Measurements from ENCODE around the gene SEC16B.

Gene SEC16B

DNA sequence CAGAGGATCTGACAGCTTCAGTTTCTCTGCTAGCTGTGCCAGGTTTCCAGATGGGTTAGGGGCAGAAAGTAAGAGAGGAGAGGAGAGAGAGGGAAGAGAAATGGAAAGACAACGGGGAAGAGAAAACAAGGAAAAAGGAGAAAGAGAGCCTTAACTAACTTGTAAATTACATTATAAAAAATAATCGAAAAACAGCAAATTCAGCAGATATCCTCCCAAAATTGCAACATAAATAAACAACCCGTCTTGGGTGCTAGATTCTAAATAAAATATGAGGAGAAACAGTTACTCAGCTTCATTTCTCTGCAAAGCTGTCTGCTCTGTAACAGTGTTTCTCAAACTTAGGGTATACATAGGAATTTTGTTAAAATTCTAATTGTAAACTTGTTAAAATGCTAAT is 29.2 kb downstream of the SEC16B start:
- TF ChIP-seq GATA3 (IDR thresholded peaks at IDR 0.05; ENCODE audit: low read depth, low read length) (no peak), GATA2 (IDR thresholded peaks at IDR 0.05; ENCODE audit: low read depth, low read length) (no peak)

DNA sequence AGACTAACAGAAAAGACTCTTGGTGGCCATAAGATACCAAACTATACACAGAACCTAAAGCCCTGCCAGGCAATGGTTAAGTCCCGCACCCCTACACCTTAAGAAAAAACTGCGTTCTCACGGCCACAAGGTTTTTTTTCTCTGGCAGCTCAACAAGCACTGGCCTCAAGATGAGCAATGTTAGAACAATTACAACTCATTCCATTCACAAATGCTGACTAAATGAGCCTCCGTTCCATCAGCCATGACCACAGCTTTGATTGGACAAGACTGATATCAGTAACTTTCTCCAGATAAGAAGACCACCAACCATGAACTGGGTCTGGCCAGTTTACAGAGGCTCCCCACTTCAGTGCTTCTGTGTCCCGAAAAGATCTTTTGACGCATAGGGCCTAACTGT is 31.9 kb downstream of the SEC16B start:
- TF ChIP-seq GATA2 (IDR thresholded peaks at IDR 0.05; ENCODE audit: low read depth, low read length) (no peak), GATA3 (IDR thresholded peaks at IDR 0.05; ENCODE audit: low read depth, low read length) (no peak)

DNA sequence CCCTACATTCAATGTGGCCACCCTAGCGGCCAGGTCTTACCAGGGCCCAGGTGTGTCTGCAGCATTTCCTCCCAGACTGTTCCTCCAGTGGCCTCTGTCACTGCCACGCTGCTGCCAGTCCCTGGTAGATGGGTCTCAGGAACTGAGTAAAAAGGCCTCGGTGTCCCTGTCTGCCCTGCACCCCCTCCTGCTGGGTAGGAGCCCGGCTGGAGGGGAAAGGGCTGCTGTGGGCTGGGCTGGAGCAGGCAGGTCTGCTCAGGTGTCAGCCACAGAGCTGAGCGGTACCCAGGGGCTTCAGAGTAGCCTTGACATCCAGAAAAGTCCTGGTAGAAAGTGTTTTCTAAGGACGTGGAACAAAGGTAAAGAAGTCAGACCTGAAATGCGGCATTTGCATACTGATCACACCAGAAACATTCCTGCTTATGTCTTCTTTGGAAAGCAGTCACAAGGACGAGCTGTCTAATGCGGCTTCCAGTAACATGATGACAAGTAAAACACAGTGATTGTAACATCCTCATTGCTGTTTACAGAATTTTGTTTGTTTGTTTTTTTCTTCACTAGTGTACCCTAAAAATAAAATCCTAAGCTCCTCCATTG is 32.6 kb downstream of the SEC16B start:
- no peak for TF ChIP-seq GATA2 (IDR thresholded peaks at IDR 0.05; ENCODE audit: low read depth, low read length)
- TF ChIP-seq GATA3 (IDR thresholded peaks at IDR 0.05; ENCODE audit: low read depth, low read length): no peak

DNA sequence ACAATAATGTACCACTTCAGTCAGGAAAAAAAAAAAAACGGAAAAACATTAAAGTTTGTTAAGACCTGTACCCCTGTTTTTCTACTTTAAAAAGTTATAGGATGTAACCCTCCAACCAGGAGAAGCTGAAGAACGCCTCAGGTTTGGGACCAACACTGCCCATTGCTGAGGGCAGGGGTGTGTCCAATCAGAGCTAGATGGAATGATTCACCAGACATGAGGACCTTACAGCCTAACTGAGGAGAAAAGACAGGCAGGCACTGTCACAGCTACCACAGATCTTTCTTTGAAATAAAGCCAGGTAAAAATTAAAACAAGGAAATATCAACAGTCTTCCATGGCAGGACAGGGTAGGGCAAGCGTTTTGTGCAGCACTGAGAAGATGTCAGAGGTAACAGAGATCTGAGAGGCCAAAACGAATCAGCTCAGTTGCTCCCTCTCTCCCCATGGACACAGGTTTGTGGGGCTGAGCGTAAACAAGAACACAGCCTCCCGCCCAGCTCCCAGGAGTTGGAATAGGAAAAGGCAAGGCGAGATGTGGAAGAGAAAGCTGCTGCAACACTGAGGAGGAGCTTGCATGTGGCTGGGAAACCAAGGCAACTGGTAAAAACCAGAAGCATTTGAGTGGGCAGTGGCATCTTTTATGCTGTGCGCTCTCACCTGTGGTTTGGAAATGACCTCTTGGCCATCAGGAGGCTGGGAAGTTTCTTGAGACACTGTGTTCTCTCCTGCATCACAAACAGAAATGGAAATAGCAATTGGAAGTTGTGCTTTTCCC is 34.0 kb downstream of the SEC16B start:
- TF ChIP-seq GATA3 (IDR thresholded peaks at IDR 0.05; ENCODE audit: low read depth, low read length) (no peak), GATA2 (IDR thresholded peaks at IDR 0.05; ENCODE audit: low read depth, low read length) (no peak)

DNA sequence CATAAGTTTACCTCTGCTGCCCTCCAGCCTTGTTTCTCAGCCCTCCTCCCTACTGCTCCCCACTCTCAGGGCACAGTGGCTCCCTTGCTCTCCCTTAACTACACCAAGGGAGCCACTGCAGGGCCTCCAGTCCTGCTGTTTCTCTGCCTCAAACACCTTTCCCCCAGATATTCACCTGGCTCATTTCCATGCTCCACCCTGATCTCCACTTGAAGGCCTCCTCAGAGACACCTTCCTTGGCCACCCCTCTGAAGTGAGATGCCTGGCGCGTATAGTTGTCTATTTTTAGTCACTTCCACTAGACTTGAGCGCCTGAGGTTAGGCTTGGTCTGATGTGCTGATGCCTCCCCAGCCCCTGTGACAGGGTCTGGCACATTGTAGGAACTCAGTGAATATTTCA is 34.9 kb downstream of the SEC16B start:
- TF ChIP-seq GATA3 (IDR thresholded peaks at IDR 0.05; ENCODE audit: low read depth, low read length) (no peak), GATA2 (IDR thresholded peaks at IDR 0.05; ENCODE audit: low read depth, low read length) (no peak)

DNA sequence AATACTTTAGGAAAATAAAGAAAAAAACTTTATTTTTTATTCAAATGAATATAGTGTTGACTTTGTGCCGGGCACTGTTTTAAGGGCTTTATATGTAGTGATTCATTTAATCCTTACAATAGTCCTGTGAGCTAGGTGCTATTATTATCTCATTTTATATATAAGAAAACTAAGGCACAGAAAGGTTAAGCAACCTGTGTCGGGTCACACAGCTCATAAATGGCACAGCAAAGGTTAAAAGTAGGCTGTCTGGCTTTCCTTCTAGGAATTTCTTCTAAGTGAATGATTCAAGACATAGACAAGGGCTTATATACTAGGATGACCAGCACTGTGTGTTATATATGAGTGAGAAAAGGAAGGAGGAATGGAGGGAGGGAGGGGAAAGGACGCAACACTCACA is 35.4 kb downstream of the SEC16B start:
- no peak for TF ChIP-seq GATA3 (IDR thresholded peaks at IDR 0.05; ENCODE audit: low read depth, low read length)
- no peak for TF ChIP-seq GATA2 (IDR thresholded peaks at IDR 0.05; ENCODE audit: low read depth, low read length)

DNA sequence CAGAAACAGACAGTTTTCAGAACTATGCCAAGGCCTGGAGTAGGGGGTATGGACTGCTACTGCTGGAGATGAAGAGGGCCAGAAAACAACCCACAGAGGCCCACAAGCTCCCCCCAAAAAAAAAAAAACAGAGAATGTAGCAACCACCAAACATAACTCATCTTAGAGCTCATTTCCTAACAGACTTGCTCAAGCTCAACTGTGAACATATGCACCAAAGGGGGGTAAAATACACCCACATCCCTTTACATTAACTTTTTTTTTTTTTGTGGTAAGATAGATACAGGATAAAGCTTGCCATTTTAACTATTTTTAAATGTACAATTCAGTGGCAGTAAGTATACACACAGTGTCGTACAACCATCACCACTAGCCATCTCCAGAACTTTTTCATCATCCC is 36.0 kb downstream of the SEC16B start:
- no peak for TF ChIP-seq GATA2 (IDR thresholded peaks at IDR 0.05; ENCODE audit: low read depth, low read length)
- TF ChIP-seq GATA3 (IDR thresholded peaks at IDR 0.05; ENCODE audit: low read depth, low read length): no peak

DNA sequence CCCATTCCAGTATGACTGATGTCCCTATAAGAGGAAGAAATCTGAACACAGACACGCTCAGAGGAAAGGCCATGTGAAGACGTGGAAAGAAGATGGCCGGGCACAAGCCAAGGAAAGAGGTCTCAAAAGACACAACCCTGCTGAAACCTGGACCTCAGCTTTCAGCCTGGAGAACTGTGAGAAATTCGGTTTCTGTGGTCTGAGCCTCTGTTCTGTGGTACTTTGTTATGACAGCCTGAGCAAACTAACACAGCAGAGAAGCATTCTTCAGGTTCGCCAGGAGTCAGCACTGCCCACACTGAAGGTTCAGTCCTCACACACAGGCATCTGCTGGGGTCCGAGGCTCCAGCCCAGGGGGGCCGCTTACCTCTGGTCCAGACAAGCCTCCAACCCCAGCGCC is 37.7 kb downstream of the SEC16B start:
- TF ChIP-seq GATA3 (IDR thresholded peaks at IDR 0.05; ENCODE audit: low read depth, low read length) (no peak), GATA2 (IDR thresholded peaks at IDR 0.05; ENCODE audit: low read depth, low read length) (no peak)

DNA sequence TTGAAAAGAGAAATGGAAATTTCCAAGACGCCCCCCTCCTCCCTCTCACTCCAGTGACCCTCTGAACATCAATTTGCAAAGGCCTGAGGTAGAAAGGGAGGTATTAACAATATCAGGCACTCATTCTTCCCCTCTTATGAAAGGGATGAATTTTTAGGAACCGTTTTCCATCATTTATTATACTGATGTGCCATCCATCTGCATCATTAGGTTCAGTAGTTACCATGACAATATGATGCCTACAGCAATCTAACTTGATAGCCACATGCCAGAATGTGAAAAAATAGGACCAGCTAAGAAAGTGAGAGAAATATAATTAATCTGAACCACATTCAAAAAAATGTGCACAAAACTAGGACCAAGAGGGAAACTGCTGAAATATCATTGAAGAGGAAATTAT is 40.9 kb downstream of the SEC16B start:
- no peak for TF ChIP-seq GATA3 (IDR thresholded peaks at IDR 0.05; ENCODE audit: low read depth, low read length)
- TF ChIP-seq GATA2 (IDR thresholded peaks at IDR 0.05; ENCODE audit: low read depth, low read length): no peak

DNA sequence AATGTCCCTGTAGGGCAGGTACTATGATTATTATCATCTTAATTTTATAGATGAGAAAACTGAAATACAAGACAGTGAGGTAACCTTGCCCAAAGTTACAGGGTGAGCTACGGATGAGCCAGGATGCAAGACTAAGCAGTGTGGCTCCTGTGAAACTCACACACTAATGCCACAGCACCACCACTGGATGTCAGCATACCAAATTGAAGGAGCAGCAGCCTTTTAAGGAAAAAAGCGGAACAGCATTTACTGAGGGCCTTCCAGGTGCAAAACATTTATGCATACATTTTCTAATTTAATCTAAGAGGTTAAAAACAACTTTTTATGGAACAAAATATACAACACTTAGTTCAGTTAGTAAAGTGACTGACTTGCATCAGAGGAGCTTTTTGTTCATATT is 41.7 kb downstream of the SEC16B start:
- TF ChIP-seq GATA3 (IDR thresholded peaks at IDR 0.05; ENCODE audit: low read depth, low read length) (no peak), GATA2 (IDR thresholded peaks at IDR 0.05; ENCODE audit: low read depth, low read length) (no peak)

DNA sequence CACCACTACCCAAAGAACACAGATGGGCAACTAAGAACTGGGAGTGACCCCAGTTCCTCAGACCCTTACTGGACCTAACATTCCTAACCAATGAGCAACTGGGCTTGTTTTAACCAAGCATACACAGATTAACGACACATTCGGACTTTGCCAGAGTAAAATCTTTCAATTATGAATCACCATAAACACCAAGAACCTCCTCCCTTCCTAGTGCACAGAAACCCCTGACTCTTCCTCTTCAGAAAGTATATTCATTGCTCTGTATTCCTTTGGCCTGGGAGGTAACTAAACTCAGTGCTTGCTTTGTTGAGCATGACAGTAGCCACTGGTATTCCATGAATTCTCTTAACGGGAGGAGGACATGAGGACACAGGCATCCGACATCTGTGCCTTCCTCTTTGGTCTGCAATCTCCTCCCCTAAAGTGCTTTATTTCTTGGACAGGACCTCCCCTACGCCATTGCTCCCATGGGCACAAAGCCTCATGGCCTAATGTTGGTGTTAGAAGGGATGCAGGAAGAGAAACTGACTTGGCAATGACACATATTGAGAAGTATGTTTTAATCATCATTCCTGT is 42.7 kb downstream of the SEC16B start:
- TF ChIP-seq GATA3 (IDR thresholded peaks at IDR 0.05; ENCODE audit: low read depth, low read length) (no peak), GATA2 (IDR thresholded peaks at IDR 0.05; ENCODE audit: low read depth, low read length) (no peak)

DNA sequence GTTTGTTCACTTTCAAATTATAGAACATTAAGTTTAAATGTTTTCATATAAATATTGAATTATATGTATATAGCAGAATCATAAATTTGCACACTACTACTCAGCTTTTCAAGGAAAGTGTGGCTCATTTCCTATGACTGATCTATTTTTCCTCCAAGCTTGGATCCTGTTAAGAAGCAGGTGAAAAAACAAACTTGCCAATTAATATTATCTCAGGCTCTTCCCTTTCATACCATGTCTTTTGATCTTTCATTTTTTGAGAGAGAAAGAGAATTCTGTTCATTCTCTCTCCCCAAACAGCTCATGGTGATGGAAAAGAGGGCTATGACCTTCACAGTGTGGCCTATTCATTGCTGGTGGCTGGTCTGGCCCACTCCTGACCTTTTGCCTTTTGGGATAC is 43.7 kb downstream of the SEC16B start:
- TF ChIP-seq GATA3 (IDR thresholded peaks at IDR 0.05; ENCODE audit: low read depth, low read length) (no peak), GATA2 (IDR thresholded peaks at IDR 0.05; ENCODE audit: low read depth, low read length) (no peak)

DNA sequence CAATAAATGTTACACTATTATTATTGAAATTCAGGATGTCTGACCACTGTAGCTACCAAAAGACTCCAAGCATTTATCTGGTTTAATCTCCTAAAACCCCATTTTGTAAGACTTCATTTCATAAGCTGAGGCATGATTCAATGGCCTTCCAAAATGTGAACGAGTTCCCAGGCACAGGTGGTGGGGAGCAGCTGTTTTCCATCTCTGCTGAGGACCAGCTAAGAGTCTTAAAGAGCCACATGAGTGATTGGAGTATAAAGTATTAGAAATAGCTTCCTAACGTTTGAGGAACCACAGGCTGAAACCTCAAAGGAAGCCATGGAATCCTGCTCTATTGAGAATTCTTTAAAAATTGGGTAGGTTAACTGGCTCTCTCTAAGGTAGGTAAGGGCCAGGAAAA is 44.9 kb downstream of the SEC16B start:
- TF ChIP-seq GATA3 (IDR thresholded peaks at IDR 0.05; ENCODE audit: low read depth, low read length) (no peak), GATA2 (IDR thresholded peaks at IDR 0.05; ENCODE audit: low read depth, low read length) (no peak)

DNA sequence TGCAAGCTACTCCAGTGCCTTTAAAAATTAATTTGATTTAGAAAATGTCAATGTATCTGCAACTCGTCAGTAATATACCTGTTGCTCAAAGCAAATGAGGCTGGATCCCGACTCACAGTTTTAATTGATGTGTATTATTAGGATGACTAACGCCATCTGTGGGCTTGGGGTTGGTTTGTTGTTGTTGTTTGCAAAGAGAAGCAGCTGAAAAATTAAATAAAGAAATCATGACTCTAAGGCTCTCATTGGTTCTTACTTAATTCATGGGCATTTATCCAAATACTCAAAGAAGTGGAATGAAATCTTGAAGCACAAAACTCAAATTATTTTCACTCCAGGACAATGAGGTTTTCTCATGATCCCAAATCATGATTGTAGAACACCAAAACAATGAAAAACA is 46.4 kb downstream of the SEC16B start:
- no peak for TF ChIP-seq GATA3 (IDR thresholded peaks at IDR 0.05; ENCODE audit: low read depth, low read length)
- no peak for TF ChIP-seq GATA2 (IDR thresholded peaks at IDR 0.05; ENCODE audit: low read depth, low read length)

DNA sequence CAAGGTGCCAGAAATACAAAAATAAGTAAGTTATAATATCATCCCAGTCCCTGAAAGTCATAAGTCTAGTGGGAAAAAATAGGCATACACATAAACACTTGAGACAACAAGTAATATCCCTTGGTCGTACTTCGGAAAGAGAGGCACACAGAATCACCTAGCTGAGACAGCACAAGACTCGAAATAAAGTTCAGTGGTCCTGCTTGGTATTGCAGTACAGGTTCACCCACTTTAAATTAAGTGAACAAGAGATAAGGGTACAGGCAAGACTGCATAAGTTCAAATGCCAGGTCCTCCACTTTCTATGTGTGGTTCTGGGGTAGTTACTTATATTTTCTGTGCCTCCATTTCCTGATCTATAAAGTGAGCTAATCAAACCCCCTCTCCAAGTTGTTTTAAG is 47.6 kb downstream of the SEC16B start:
- TF ChIP-seq GATA2 (IDR thresholded peaks at IDR 0.05; ENCODE audit: low read depth, low read length) (no peak), GATA3 (IDR thresholded peaks at IDR 0.05; ENCODE audit: low read depth, low read length) (no peak)
